Stomach (tissue), 4 donors: ENCODE measurements around the gene ICAM3.

ENCODE experiments used
- CTCF ChIP-seq, 7 experiments: fragments of 450-650 bp in 4 of 7; fragments of 200-600 bp in 3 of 7; sonication (generic) in 3 of 7; IDR thresholded peaks; one replicate each; pipeline ENCODE4 v1.5.1; 2016 to 2019; ENCODE audit warnings: antibody characterized with exemption in 7 of 7, control low read depth in 2 of 7, mild to moderate bottlenecking in 1 of 7
- EP300 ChIP-seq: sonication (generic); formaldehyde crosslinking; IDR thresholded peaks from one replicate; pipeline ENCODE4 v1.6.1; 2017; ENCODE audit warnings: antibody characterized with exemption
- POLR2A ChIP-seq, 4 donors: fragments of 450-650 bp; IDR thresholded peaks; one replicate each; pipeline ENCODE4 v1.6.1; 2016; ENCODE audit warnings: antibody characterized with exemption in 4 of 4, control low read depth in 2 of 4, mild to moderate bottlenecking in 1 of 4, moderate library complexity in 1 of 4
- POLR2AphosphoS5 ChIP-seq, 3 donors: sonication (generic); formaldehyde crosslinking; IDR thresholded peaks; one replicate each; pipeline ENCODE4 v1.6.1; 2016; ENCODE audit warnings: antibody characterized with exemption in 3 of 3

- TF ChIP-seq POLR2A (IDR thresholded peaks at IDR 0.05) (no peak), CTCF (IDR thresholded peaks at IDR 0.05) (no peak), EP300 (no peak), POLR2AphosphoS5 (IDR thresholded peaks at IDR 0.05) (no peak)
Measured at GRCh38 chr19:10365518-10365917, 26.1 kb upstream of the ICAM3 start.
